ENCODE data around the gene RFXANK.
"Not testable (repeated sequence)": the region's sequence is repeated elsewhere in the genome, so short reads cannot be mapped to it uniquely, and the experiment has no call there.

Gene RFXANK

DNA sequence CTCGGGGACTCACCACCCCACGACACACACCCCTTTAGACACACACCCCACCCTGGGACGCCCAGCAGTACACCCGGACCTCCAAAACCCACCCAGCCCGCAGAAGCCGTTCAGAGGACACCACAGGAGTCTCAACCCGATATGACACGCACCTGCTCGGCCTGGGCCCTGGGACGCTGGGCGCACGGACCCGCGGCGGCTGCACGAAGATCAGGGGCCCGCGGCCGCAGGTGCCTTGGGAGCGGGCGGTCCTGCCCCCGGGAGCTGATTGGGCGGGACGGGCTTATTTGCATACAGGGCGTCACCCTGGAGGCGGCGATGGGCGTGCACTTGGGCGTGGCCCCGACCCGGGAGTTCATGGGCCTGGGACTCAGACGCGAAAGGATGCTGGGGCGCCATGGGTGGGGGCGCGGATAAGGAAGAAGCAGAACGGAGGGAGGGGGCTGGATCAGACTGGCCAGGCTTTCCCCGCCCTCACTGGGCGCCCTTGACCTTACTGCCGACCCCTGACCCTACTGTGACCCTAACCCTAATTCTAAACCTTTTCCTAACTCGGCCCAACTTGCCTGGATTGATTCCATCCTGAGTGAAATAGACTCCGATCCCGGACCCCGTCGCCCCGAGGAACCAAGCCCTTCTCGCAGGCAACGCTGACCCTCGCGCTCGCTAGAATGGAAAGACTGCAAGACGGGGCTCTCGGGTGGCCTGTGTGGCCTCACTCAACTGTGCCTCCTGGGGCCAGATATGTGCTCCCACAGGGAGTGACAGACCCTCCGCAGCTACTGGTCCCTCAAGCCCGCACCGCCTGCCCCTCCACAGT is 21.8 kb upstream of the RFXANK start, which contains the start of gene MEF2B:
Gene MEF2B, minus strand, starts transcription at position 211 of the 820 bp plus-strand sequence. CDS start 19,528 bp downstream, outside the sequence.
- peak; percentile 51 for DNase-seq (ENCODE audit: low read depth)

GRCh38 chr19:19170873-19171672 is 21.0 kb upstream of the RFXANK start:
- no peak for DNase-seq (ENCODE audit: low read depth)

DNA sequence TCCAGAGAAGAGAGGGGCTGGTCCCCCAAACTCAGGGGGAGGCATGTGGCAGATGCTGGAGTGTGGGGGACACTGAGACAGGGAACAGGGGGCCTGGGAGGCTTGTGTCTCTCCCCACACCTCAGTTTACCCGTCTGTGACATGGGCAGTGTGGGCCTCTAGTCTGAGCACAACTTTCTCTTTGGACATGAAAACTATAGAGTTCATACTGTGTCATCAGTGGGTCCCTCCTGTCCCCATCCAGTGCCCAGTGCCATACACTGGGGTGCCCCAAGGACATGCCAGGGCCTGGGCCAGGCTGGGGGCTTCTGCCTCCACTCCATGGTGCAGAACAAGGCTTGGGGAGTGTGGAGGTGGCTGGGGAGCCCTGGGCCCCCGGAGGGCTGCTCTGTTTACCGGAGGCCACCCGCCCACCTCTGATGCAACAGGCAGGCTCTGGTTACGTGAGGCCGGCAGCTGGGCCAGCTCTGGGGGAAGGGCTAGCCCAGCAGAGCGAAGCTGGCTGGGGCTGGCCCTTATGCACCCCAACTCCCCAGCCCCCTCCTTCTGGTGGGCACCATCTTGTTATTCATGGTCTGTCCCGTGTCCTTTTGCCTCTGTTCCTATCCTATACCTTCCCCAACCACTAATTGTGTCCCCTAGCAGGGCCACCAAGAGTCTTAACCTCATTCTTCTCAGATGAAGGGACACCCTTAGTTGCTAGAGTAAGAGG is 20.1 kb upstream of the RFXANK start:
- DNase-seq (ENCODE audit: low read depth): no peak

GRCh38 chr19:19173243-19173642 is 18.8 kb upstream of the RFXANK start:
- DNase-seq (ENCODE audit: low read depth): not testable (repeated sequence)

DNA sequence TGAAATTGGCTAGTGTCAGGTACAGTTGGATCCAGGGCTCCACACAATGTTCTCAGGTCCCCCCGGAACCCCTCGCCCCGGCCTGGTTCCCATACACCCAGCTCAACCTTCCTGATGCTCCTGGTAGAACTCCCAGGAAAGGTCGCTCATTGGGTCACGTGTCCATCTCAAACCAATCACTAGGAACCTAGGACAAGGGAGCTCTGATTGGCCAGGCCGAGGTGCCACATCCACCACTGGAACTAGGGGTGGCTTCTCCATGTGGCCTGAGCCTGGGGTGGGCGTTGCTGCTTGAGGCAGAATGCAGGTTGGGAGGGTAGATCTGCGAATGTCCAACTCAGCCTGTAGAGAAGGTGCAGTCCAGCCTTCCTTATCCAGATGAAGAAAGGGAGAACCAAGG is 15.1 kb upstream of the RFXANK start:
- DNase-seq (ENCODE audit: low read depth): peak; percentile 26

- DNase-seq (ENCODE audit: low read depth): no peak
These were observed 12.3 kb upstream of the RFXANK start for GRCh38 chr19:19179548-19180441.

DNA sequence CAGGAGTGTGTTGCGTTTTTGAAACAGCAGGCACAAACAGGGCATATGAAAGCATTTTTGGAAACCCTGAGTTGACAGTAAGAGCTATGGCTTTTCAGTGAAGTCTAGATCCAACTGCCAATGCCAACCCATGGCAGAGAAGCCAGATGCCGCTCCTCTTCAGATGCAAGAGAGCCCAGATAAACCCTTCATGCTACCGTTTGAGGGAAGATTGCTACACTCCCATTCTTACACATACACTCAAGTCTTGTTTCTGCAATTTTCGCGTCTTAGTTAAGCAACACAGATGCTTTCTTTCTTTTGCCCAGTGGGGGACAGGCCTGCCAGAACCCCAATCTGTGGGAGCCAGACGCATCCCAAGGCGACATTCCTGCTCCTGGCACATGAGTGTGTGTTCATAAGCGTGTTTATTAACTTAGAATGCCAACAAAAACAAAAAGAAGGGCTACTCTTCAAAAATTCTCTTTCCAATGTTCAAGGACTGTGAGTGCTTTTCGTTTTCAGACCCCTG is 10.5 kb upstream of the RFXANK start:
- no peak for DNase-seq (ENCODE audit: low read depth)

DNA sequence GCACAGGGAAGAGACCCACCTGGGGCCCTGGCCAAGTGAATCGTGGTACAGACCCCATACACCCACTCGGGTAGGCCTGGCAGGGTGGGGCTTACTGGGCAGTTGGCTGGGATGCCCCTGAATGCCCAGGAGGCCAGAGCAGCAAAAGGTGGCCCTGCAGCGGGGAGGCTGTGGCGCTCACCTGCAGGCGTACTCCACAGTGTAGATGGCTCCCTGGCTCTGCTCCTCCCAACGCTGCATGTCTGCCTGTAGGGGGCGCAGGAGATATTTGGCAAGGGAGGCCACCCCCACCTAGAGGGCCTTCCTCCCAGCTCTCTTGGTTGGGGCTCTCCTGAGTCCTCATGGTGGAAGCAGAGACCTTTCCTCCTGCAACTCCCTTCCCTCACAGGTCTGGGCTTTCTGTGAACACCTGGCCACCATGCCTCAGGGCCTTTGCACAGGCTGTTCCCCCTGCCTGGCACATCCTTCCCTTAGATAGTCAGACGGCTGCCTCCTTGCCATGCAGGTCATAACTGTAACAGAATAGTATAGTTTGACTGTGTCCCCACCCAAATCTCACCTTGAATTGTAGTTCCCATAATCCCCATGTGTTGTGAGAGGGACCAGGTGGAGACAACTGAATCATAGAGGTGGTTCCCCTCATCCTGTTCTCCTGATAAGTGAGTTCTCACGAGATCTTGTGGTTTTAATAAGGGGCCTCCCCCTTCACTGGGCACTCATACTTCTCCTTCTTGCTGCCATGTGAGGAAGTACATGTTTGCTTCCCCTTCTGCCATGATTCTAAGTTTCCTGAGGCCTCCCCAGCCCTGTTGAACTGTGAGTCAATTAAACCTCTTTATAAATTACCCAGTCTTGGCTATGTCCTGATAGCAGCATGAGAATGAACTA is 6.0 kb upstream of the RFXANK start:
- DNase-seq (ENCODE audit: low read depth): peak; percentile 72

DNA sequence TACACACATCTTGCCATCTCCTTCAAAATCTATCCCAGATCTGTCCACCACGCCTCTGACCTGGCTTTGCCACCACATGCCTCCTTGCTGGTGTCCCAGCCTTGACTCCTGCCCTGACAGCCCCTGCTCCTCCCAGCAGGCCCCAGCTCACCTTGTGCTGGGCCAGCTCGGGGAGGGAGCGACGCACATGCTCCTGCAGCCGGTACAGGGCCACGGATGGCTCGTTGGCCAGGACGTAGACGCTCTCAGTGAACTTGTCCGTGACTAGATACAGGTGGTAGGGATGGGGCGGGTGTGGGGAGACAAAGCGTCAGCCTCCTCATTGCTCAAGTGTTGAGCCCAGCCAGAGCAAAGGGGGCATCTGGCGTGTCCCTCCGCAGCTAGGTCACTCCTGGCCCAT is 5.3 kb upstream of the RFXANK start:
- no peak for DNase-seq (ENCODE audit: low read depth)

- peak; percentile 21 for DNase-seq (ENCODE audit: low read depth)
These were observed 335 bp upstream of the RFXANK start for GRCh38 chr19:19191768-19192077.

DNA sequence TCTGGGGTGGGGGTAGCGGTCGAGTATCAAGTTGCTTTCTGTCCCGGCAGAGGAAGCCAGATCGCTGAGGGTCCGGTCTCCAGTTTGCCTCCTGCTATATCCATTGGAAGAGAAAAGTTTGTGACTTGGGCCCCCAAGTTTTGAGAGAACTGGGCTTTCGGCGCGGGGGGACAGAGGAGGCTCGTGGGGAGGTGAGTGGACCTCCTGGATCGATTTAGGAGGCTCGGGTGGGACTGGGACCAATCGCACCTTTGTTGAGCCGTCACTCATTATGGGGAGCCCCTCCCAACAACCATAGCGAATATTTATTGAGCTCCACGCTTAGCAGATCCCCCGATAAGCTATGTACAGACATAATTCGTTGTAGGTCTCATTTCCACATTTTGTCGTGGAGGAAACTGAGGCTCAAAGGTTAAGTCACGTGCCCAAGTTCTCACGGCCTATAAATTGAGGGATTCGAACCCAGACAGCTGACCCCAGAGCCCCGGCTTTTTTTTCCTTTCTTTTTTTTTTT is 909 bp downstream of the RFXANK start:
- no peak for DNase-seq (ENCODE audit: low read depth)

GRCh38 chr19:19193926-19194325 is 1.9 kb downstream of the RFXANK start:
- no peak for DNase-seq (ENCODE audit: low read depth)

DNA sequence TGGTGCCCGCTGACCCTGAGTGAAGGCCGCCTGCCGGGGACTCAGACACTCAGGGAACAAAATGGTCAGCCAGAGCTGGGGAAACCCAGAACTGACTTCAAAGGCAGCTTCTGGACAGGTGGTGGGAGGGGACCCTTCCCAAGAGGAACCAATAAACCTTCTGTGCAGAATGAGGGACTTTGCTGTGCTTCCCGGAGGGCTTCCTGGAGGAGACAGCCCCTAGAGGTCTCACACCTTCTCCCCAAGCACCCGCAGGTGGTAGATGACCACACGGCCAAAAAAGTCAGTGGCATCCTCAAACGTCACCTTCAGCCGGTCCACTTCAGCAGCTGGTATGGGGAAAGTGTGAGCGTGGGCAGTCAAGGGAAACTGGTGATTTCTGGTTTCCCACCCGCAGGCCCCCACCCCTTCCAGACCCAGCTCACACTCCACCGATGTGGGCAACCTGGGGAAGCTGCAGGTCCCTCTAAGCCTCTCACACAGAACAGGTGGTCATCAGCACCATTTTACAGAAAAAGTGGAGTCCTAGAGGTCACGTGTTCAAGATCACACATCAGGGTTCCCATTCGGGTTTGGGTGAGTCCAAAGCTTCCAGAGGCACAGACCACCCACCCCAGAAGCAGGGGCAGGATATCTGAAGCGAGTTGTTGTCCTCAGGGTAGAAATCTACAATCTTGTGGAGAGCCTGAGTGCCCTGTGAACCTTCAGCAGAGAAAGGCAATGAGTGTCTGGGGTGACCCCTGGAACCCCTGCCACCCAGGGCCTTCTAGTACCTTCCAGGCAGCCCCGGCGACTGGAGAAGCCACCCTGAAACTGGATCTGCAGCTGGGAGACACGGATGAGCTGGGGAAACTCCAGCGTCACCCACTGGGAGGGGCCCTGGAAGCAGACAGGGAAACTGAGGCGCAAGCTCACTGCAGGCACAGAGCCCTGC is 9.9 kb downstream of the RFXANK start:
- DNase-seq (ENCODE audit: low read depth): no peak

GRCh38 chr19:19202707-19203011 is 10.6 kb downstream of the RFXANK start:
- DNase-seq (ENCODE audit: low read depth): peak; percentile 31

- DNase-seq (ENCODE audit: low read depth): peak; percentile 93
These were observed 11.2 kb downstream of the RFXANK start, which contains the start of gene NR2C2AP for GRCh38 chr19:19203012-19203856. TSS of gene NR2C2AP (minus strand) at chr19:19203414. CDS start at chr19:19203060, 354 bp downstream.

DNA sequence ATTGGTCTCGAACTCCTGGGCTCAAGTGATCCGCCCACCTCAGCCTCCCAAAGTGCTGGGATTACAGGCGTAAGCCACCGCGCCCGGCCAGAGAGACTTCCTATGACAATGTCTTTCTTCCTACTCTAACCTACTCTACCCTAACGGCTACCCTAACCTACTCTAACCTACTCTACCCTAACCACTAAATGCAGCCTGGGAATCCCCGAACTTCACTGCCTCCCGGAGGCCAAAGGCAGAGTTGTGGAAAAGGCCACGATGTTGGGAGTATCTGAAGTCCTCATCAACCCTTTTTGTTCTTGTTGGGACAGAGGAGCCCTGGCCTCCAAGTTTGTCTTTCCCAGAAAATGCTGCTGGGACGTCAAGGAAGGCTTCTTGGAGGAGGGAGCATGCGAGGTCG is 12.1 kb downstream of the RFXANK start:
- no peak for DNase-seq (ENCODE audit: low read depth)

GRCh38 chr19:19205416-19206410 is 13.7 kb downstream of the RFXANK start:
- no peak for DNase-seq (ENCODE audit: low read depth)

Measured in ELR (cell line).